Choroid plexus epithelial cell (primary cell): ENCODE measurements around the gene HIVEP3.

Experiments used
- DNase-seq: peaks from one replicate; pipeline ENCODE4 v3.0.0-alpha.2; 2010; ENCODE audit warnings: low read depth
- H3K4me3 ChIP-seq: 2 replicates; pipeline ENCODE4 v1.5.1; 2011; ENCODE audit warnings: low read depth, mild to moderate bottlenecking, control low read depth, low read length, moderate library complexity
- TF ChIP-seq, protein P1 (sequence below): conservative IDR thresholded peaks from 2 replicates; pipeline ENCODE4 v1.5.1; 2011; ENCODE audit warnings: low read depth, mild to moderate bottlenecking, control low read depth, inconsistent platforms, low read length, moderate library complexity

The HIVEP3 gene

DNA sequence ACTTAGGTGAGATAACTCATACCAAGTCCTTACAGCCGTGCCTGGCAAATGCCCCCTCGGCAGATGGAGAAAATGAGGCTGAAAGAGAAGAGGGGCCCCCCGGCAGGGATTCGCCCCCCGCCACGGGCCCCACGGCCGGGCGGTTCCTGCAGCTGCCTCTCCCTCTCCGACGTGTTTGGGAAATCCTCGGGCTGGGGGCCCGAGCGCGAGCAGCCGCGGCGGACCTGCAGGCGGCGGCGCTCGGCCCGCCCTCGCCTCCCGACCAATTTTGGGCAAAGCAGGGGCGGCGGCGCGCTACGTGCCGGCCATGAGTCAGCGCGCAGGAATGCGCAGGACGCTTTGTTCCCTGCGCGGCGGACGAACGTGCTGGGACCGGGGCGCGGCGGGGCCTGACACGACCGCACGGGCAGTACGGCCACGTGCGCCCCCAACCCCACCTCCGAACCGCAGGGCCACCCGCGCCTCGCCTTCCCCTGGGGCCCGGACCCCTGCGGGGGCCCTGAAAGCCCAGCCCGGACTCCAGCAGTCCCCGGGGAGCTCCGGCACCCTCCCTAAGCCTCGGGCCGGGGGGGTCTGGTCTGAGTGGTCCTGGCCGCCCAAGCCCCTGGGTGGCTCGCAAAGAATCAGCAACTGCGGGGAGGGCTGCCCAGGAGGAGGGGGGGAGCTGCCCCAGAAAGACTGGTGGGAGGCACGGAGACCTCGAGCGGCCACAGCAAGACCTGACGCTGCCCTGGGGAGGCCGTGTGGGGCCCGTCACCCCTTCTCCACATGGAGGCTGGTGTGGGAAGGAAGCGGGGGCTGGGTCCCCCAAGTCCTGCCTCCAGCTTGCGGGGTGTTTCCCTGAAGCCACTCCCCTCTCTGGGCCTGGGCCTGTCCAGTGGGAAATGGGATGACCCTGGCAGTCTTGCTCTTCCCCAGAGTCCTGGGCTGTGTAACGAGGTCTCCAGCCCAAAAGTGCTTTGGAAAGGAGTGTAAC lies 422.4 kb downstream of the HIVEP3 start:
- peak overlapping the region; percentile 28 for H3K4me3 ChIP-seq
- DNase-seq = peak; percentile 83
- TF ChIP-seq, protein P1, sequence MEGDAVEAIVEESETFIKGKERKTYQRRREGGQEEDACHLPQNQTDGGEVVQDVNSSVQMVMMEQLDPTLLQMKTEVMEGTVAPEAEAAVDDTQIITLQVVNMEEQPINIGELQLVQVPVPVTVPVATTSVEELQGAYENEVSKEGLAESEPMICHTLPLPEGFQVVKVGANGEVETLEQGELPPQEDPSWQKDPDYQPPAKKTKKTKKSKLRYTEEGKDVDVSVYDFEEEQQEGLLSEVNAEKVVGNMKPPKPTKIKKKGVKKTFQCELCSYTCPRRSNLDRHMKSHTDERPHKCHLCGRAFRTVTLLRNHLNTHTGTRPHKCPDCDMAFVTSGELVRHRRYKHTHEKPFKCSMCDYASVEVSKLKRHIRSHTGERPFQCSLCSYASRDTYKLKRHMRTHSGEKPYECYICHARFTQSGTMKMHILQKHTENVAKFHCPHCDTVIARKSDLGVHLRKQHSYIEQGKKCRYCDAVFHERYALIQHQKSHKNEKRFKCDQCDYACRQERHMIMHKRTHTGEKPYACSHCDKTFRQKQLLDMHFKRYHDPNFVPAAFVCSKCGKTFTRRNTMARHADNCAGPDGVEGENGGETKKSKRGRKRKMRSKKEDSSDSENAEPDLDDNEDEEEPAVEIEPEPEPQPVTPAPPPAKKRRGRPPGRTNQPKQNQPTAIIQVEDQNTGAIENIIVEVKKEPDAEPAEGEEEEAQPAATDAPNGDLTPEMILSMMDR = no peak

DNA sequence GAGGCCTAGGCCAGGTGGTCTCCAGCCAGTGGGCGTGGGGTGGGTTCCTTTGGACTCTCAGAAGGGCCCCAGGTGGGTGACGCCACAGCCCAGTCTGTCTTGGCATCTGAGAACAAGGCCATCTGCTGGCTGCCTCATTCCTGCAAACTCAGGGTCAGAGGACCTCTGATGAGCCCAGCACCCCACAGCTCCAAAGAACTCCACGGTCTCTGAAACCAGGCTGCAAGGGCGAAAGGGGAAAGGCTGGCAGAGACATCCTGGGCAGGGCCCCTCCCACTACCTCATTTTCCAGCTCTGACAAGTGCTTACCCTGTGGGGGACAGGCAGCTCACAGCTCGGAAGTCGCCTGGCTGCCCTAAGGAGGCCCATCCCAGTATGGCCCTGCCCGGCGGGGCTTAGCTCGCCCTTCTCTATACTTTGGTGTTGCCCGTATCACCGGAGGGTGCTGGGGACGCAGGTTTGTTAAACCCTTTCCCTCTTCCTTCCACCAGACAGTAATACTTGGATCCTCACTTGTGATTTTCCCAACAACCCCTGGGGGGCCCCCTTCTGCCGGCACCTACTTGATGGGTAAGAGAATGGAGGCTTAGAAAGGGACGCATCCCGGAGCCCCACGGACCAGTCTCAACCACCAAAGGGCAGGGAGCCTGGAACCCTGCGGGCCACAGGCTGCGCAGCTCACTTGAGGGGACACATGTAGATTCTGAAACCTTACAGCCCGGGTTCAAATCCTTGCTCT lies 423.3 kb downstream of the HIVEP3 start:
- peak; percentile 65 for DNase-seq
- H3K4me3 ChIP-seq = no peak overlapping the region
- TF ChIP-seq, protein P1 = peak; percentile 55

DNA sequence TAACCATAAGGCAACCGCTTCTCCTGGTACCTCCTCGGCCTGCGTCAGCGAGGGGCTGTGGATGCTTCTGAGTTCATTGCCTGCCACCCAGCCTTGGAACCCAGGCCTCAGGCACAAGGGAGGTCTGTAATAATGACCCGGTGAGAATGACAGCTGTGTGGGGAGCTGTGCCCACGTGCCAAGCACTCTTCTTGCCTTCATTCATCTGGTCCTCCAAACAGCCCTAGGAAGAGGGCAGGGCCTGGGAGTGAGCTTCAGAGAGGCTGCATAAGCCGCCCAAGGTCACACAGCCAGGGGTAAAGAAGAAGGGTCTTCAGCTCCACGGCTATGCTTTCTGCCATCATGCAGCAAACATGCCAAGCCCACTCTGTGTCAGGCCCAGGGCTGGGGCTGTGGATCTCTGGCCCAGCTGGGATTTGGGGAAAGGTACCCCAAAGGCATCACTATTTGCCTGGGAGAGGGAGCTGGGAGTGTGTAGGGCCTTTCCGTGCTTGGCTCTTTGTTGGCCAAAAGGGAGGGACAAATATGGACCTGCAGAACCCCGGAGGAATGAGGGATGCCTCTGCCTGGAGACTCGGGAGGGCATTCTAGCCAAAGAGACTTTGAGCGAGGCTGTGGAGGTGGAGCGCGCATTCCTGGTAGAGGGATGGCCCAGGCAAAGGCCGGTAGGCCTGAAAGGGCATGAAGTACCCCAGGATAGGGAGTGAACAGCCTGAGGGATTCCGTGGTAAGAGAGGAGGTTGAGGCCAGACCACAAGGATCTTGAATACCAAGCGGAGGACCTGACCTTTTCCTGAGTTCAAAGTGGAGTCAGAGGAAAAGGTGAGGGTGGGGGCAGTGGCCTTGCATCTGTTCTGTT lies 424.1 kb downstream of the HIVEP3 start:
- TF ChIP-seq, protein P1 = no peak
- DNase-seq = no peak
- H3K4me3 ChIP-seq = no peak overlapping the region

- TF ChIP-seq, protein P1 = no peak
- DNase-seq = no peak
- H3K4me3 ChIP-seq = no peak overlapping the region
These were observed 424.9 kb downstream of the HIVEP3 start for GRCh38 chr1:41493626-41494350.

- DNase-seq = peak; percentile 92
- TF ChIP-seq, protein P1 = no peak
These were observed 425.6 kb downstream of the HIVEP3 start for GRCh38 chr1:41493117-41493536.

GRCh38 chr1:41492341-41492848 lies 426.3 kb downstream of the HIVEP3 start:
- TF ChIP-seq, protein P1 = peak; percentile 71
- no peak for DNase-seq
- no peak overlapping the region for H3K4me3 ChIP-seq

More at GRCh38 chr1:41493117-41493536, 425.6 kb downstream of the HIVEP3 start:
- no peak overlapping the region for H3K4me3 ChIP-seq
